IMR-90 (cell line): ENCODE data around the gene GARIN5A.

Source experiments
- BHLHE40 ChIP-seq: fragments of 150-350 bp; IDR thresholded peaks from 2 replicates; pipeline ENCODE4 v1.6.1; 2016; ENCODE audit warnings: mild to moderate bottlenecking, low read depth, low read length
- CEBPB ChIP-seq: IDR thresholded peaks from 2 replicates; pipeline ENCODE4 v1.6.1; 2012; ENCODE audit warnings: low read depth, low read length, improper control_type of control experiment
- CTCF ChIP-seq: conservative IDR thresholded peaks from 2 replicates; pipeline ENCODE4 v1.5.1; 2012; ENCODE audit warnings: mild to moderate bottlenecking, low read depth, low read length, improper control_type of control experiment
- ELK1 ChIP-seq: fragments of 150-350 bp; IDR thresholded peaks from 2 replicates; pipeline ENCODE4 v1.6.1; 2016; ENCODE audit warnings: low read depth, mild to moderate bottlenecking, low read length, moderate library complexity, borderline replicate concordance
- POLR2A ChIP-seq: IDR thresholded peaks from 2 replicates; pipeline ENCODE4 v1.6.1; 2012; ENCODE audit warnings: mild to moderate bottlenecking, low read depth, low read length
- RAD21 ChIP-seq: IDR thresholded peaks from 2 replicates; pipeline ENCODE4 v1.6.1; 2012; ENCODE audit warnings: low read length, improper control_type of control experiment
- RCOR1 ChIP-seq: IDR thresholded peaks from 2 replicates; pipeline ENCODE4 v1.6.1; 2012; ENCODE audit warnings: mild to moderate bottlenecking, low read length, improper control_type of control experiment; ENCODE audit not compliant: insufficient replicate concordance
- RFX5 ChIP-seq: IDR thresholded peaks from 2 replicates; pipeline ENCODE4 v1.8.0; 2012; ENCODE audit warnings: low read depth, mild to moderate bottlenecking, low read length, moderate library complexity
- SMC3 ChIP-seq: fragments of 150-350 bp; IDR thresholded peaks from 2 replicates; pipeline ENCODE4 v1.6.1; 2016; ENCODE audit warnings: low read depth, mild to moderate bottlenecking, antibody characterized with exemption, low read length, moderate library complexity

GRCh38 chr19:50496189-50497021 lies 19.8 kb upstream of the GARIN5A start:
- TF ChIP-seq CTCF (no peak), SMC3 (no peak), RCOR1 (no peak), BHLHE40 (no peak), RFX5 (no peak), CEBPB (no peak), ELK1 (no peak), RAD21 (no peak), POLR2A (no peak)
